ENCODE results near the gene KCNJ16. TPM values are rescaled to one million over a fixed set of nuclear protein-coding genes. Genes with fewer than 3 reads are reported as not detected.

The KCNJ16 gene
- total RNA-seq, 4 donors from 2014 or later: 0.57 to 0.67 TPM; not detected in 2

DNA sequence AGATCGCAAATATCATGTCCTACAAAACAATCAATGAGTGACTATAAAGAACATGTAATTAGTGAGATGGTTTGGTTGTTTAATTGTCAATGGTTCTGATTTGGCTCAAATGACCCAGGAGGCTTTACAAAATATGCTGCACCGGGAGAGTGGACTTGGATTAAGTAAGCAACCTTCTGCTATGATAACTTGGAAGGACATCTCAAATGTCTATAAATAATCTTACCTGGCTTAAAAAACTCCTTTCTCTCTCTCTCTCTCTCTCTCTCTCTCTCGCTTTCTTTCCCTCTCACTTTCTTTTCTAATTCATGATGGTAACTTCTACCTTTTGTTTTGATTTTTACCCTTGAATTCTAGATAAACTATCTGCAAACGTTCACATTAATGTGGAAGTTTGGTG, 108.5 kb downstream of the KCNJ16 start:
- TF ChIP-seq POLR2A (IDR thresholded peaks at IDR 0.05): no peak
- TF ChIP-seq, protein P1, sequence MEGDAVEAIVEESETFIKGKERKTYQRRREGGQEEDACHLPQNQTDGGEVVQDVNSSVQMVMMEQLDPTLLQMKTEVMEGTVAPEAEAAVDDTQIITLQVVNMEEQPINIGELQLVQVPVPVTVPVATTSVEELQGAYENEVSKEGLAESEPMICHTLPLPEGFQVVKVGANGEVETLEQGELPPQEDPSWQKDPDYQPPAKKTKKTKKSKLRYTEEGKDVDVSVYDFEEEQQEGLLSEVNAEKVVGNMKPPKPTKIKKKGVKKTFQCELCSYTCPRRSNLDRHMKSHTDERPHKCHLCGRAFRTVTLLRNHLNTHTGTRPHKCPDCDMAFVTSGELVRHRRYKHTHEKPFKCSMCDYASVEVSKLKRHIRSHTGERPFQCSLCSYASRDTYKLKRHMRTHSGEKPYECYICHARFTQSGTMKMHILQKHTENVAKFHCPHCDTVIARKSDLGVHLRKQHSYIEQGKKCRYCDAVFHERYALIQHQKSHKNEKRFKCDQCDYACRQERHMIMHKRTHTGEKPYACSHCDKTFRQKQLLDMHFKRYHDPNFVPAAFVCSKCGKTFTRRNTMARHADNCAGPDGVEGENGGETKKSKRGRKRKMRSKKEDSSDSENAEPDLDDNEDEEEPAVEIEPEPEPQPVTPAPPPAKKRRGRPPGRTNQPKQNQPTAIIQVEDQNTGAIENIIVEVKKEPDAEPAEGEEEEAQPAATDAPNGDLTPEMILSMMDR (IDR thresholded peaks at IDR 0.05): no peak
- Histone ChIP-seq H3K9me3 (no peaks in the 10 kb centered on the region), H3K27ac (no peak overlapping the region), H3K4me1 (no peaks in the 10 kb centered on the region), H3K4me3 (no peak overlapping the region), H3K36me3 (no peaks in the 10 kb centered on the region), H3K27me3 (no peaks in the 10 kb centered on the region)
- DNase-seq: no peak

DNA sequence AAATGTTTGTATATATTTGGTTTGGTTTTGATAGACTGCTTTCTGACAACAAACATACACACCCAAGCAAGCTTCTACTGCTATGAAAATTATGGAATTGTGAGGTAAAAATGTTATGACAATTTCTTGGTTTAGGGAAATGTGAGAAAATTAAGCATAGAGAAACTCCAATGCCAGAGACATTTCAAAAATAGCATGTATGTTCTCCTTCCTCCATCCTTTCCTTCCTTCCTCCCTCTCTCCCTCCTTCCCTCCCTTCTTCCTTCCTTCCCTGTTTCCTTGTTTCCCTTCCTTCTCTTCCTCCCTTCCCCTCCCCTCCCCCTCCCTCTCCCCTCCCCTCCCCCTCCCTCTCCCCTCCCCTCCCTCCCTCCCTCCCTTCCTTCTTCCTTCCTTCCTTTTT, 109.2 kb downstream of the KCNJ16 start:
- TF ChIP-seq POLR2A (IDR thresholded peaks at IDR 0.05): no peak
- TF ChIP-seq, protein P1 (IDR thresholded peaks at IDR 0.05): no peak
- Histone ChIP-seq H3K4me3 (no peak overlapping the region), H3K36me3 (no peaks in the 10 kb centered on the region), H3K4me1 (no peaks in the 10 kb centered on the region), H3K27ac (no peak overlapping the region), H3K9me3 (no peaks in the 10 kb centered on the region), H3K27me3 (no peaks in the 10 kb centered on the region)
- DNase-seq: no peak

DNA sequence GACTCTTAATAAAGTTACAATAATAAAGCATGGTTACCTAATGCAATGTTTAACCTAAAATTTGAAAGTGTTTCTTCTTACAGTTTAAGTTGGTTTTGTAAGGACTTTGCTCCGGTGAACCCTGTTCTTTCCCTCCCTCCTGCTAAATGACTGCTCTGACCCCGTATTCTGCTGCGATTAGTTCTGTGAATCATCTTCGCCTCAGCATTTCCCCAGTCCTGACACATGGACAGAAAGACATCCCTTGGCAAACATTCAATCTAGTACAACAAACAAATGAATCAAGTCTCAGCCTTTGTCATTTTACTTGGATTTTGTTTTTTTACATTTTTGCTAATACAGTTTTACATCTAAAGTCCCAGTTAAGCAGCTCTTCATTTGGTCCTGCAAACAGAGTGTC, 109.7 kb downstream of the KCNJ16 start:
- no peaks in the 10 kb centered on the region for H3K27me3 ChIP-seq
- H3K9me3 ChIP-seq: no peaks in the 10 kb centered on the region
- peak in 1 of 3 donors; percentile 49 for DNase-seq
- H3K4me3 ChIP-seq: no peak overlapping the region
- no peaks in the 10 kb centered on the region for H3K36me3 ChIP-seq
- TF ChIP-seq, protein P1 (IDR thresholded peaks at IDR 0.05): no peak
- TF ChIP-seq POLR2A (IDR thresholded peaks at IDR 0.05): no peak
- H3K27ac ChIP-seq: no peak overlapping the region
- H3K4me1 ChIP-seq: no peaks in the 10 kb centered on the region

Other genes with a start within 250 kb of the KCNJ16 start
- 1 to 10 TPM in 3 of 4 donors, under 1 TPM in 1; 0.70 to 7.4 (median 3.0) TPM for gene KCNJ2, start 94.3 kb downstream of the KCNJ16 start, total RNA-seq